Stomach (tissue), 4 donors: ENCODE results near the gene TM4SF5.

ENCODE experiments used
- EP300 ChIP-seq: sonication (generic); formaldehyde crosslinking; IDR thresholded peaks from one replicate; pipeline ENCODE4 v1.6.1; 2017; ENCODE audit warnings: antibody characterized with exemption
- TF ChIP-seq, protein P1 (sequence below), 7 experiments: fragments of 450-650 bp in 4 of 7; fragments of 200-600 bp in 3 of 7; sonication (generic) in 3 of 7; IDR thresholded peaks; one replicate each; pipeline ENCODE4 v1.5.1; 2016 to 2019; ENCODE audit warnings: antibody characterized with exemption in 7 of 7, control low read depth in 2 of 7, mild to moderate bottlenecking in 1 of 7

DNA sequence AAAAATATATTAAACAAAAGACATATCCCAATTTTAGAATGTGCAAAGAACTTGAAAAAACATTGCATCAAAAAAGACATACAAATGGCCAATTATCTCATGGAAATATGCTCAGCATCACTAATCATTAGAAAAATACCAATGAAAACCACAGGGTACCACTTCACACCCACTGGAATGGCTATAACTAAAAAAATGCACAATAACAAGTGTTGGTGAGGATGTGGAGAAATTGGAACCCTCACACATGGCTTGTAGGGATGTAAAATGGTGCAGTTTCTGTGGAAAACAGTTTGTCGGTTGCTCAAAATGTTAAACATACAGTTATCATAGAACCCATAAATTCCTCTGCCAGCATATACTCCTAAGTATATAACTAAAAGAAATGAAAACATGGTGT lies 23.5 kb downstream of the TM4SF5 start:
- TF ChIP-seq, protein P1, sequence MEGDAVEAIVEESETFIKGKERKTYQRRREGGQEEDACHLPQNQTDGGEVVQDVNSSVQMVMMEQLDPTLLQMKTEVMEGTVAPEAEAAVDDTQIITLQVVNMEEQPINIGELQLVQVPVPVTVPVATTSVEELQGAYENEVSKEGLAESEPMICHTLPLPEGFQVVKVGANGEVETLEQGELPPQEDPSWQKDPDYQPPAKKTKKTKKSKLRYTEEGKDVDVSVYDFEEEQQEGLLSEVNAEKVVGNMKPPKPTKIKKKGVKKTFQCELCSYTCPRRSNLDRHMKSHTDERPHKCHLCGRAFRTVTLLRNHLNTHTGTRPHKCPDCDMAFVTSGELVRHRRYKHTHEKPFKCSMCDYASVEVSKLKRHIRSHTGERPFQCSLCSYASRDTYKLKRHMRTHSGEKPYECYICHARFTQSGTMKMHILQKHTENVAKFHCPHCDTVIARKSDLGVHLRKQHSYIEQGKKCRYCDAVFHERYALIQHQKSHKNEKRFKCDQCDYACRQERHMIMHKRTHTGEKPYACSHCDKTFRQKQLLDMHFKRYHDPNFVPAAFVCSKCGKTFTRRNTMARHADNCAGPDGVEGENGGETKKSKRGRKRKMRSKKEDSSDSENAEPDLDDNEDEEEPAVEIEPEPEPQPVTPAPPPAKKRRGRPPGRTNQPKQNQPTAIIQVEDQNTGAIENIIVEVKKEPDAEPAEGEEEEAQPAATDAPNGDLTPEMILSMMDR (IDR thresholded peaks at IDR 0.05) = no peak
- no peak for TF ChIP-seq EP300
